Endothelial cell of hepatic sinusoid (primary cell): Measurements from ENCODE around the gene ZDHHC22.

Source experiments
- in situ Hi-C: cut with HindIII; loops from 2 replicates; pipeline ENCODE4 v1.10.0; 2017; ENCODE audit warnings: low sequenced_read_pairs

ZDHHC22 gene

GRCh38 chr14:77107228-77107627 lies 34.4 kb downstream of the ZDHHC22 start:
- in situ Hi-C loops: no loop called here

- in situ Hi-C loops: no loop called here
These were observed 34.9 kb downstream of the ZDHHC22 start for GRCh38 chr14:77106666-77107065.

GRCh38 chr14:77105145-77105939 lies 36.2 kb downstream of the ZDHHC22 start:
- in situ Hi-C loops: no loop called here

DNA sequence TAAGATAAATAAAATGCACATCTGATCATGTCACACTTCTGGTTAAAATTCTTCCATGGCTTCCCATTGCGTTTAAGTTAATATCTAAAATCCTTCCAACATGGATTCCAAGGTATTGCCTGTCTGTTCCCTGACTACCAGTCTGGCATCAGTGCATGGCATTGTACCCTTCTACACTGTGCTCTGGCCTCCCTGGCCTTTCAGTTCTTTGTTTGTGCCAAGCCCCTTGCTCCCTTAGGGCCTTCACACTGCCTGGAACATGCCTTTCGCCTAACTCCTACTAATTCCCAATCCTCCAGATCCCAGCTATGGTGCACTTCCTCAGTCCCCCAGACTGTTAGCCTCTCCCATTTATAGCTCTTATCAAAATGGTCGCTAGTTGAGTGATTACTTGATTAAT lies 37.2 kb downstream of the ZDHHC22 start:
- in situ Hi-C loops: no loop called here

DNA sequence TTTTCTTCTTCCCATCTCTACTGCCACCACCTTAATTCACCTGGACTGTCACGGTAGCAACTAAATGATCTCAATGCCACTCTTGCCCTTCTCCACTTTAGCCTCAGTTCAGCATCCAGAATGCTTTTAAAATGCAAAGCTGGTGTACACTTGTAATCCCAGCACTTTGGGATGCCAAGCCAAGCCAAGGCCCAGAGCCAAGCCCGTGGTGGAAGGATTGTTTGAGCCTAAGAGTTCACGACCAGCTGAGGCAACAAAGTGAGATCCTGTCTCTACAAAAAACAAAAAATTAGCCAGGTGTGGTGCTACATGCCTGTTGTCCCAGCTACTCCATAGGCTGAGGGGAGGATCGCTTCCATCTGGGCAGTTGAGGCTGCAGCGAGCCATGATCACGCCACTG lies 37.6 kb downstream of the ZDHHC22 start:
- in situ Hi-C loops: no loop called here

GRCh38 chr14:77103475-77103874 lies 38.1 kb downstream of the ZDHHC22 start:
- in situ Hi-C loops: no loop called here

DNA sequence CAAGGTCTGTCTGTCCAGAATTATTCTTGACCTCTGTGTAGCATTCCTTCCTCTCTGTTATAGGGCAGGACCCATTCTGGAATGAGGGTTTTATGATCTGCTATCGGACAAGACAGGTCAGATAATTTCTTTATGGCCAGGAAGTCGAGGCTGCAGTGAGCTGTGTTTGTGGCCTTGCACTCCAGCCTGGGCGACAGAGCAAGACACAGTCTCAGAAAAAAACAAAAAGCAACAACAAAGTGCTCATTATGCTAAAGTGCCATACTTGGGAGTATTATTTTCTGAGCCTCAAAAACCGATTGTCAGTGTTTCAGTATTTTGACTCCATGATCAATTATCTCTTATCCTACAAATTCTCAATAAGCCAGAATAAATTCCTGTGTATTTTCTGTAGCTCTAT lies 39.4 kb downstream of the ZDHHC22 start:
- in situ Hi-C loops: no loop called here

GRCh38 chr14:77100961-77101360 lies 40.6 kb downstream of the ZDHHC22 start:
- in situ Hi-C loops: no loop called here

DNA sequence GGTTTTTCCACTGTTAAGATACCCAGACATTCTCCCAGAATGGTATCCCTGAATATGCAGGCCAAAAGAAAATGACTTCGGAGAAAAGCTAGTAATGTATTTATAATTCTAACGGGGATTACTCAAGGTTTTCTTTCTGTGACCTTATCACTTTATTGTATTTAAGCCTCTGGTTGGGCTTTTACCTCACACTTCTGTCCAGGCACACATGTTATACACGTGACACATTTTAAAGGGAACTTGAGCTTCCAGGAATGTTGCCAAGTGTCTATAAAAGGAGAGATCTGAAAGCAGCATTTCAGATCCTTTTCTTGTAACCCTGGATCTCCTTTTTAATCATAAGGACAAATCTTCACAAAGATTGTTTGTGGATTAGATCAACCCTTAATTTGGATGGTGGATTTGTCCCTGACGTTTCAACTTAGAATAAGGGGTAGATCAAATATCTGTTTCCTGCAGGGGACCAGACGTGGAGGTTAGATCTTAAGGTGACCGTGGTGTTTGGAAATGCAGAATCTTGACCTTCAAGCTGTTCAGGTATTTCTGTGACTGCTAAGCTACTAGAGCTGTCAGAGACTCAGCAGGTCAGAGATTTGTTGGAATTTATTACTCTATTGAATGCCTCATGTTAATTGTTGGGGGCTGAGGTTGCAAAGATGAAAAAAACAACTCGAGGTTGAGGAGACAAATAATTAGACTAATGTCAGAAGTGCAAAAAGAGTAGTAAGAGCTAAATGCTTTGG lies 42.0 kb downstream of the ZDHHC22 start:
- in situ Hi-C loops: no loop called here

DNA sequence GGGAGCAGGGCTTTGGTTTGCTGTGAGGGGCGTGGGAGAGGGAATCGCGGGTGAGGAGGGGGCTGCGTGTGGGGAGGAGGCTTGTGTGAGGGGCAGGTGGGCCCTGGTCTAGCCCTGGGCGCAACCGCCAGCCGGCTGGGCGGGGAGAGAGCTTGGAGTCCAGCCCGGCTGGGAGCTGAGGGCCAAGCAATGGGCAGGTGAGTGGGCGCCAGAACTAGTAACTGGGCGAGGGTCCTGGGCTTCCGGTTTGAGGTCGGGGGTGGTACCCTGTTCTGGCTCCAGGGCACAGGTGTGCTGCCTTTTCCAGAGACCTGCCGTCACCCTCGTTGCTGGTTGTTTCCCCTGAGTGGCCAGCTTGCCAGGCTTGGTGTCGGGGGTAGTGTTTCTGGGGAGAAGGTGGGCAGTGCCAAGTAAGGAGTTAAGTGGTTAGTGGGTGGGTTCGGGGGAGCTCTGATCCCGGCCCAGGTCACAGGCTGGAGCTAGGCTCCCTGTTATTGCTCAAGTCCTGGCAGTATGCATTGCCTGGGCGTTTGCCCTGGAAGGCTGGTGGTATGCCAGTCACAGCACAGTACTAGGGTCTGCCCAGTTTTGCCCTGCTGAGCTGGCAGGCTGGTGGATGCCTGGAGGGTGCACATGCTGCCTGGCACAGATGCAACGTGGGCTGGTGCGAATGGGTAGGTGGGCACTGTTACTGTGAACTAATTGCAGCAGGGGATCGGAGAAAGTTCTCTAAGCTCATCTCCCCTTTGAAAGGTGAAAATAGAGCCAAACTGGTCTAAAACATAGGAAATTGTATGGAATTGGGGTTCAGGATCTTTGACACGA lies 42.9 kb downstream of the ZDHHC22 start:
- in situ Hi-C loops: no loop called here

DNA sequence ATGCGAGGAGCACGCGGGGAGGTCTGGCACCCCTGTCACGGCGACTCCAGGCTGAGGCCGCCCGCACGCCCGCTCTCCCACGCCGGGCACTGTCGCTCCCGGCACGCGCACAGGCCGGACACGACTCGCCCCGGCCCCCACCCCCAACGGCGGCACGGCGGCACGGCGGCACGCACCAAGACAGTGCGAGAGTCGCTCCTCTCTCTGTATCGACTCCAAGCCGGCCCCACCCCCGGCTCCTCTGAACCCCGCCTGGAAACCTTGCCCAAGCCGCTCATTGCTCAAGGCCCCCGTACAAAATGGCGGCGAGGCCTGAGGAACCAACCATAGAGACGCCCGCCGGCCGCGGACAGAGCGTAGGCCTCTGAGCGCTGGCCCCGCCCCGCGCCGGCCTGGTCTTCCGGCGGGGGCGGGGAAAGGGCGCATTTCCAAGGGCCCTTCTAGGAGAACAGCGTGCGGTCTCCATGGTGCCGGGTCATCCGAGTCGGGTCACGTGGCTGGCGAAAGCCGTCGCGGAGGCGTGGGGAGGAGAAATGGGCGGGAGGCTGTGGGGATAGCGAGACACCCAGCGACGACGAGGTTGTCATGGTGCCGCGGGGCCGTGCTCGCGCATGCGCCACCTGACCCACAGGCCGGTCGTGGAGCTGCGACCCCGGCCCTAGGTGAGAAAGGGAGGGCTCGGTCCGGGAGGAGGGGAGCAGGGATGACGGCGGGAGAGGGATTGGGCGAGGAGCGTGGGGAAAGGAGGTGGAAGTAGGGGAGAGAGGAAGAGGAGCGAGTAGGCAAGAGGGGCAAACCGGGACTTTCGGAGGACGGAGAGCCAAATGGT lies 43.7 kb downstream of the ZDHHC22 start, which contains the start of gene CIPC:
Gene CIPC (plus strand): TSS at position 559 of the 829 bp plus-strand sequence. CDS start 7,451 bp downstream, outside the sequence.
- in situ Hi-C loops: no loop called here

DNA sequence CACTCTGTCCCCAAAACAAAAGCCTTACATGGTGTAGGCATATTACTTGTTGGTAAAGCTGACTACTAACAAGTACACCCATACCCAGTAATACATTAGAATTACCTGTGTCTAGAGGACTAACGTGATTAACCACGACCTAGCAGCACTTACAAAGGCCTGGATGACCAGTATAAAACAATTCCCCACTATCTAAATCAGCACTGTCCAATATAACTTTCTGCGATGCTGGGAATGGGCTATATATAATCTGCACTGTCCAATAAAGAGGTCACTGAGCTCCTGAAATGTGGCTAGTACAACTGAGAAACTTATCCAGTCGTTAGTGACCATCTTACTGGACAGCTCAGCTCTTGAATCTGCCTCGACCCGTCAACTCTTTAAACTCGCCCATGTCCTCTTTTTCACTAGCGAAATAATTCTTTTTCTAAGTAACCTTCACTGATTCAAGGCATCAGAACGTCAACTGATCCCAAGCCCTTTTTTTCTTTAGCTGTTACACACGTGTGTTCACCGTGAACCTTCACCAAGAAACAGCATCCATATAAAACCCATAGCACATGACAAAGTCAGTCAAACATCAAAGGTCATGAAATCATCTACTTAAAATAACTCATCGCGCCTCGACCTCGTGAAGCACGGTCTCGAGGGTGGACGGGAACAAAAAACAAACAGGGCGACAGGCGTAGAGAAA lies 44.4 kb downstream of the ZDHHC22 start:
- in situ Hi-C loops: no loop called here

DNA sequence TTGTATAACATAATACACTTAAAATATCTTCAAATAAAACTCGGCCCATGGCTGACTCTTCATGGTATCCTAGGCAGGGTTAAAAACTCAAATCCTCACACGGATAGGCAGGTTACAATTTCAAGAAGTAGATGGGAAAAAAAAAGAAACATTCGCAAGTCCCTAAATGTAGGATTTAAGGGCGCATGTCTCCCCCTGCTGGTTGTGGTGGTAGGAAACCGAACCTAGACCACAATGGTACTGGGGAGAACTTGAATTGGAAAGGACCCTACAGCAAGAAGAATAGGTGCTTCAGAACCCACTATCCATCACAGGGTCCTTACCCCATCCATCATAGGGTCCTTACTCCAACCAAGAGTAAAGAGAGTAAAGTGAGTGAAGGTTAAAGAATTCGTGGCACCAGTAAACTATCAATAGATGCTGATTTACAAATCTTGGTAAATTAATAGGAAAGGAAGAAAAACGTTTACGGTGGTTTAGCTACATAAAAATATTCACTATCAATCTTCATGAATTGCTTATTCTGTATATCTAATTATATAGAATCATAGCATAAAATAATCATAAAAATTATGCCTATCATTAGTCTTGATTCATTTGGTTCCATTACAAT lies 46.8 kb downstream of the ZDHHC22 start:
- in situ Hi-C loops: no loop called here

- in situ Hi-C loops: no loop called here
These were observed 48.9 kb downstream of the ZDHHC22 start for GRCh38 chr14:77092676-77093075.

- in situ Hi-C loops: no loop called here
These were observed 50.1 kb downstream of the ZDHHC22 start for GRCh38 chr14:77091518-77091917.

GRCh38 chr14:77088645-77089044 lies 52.9 kb downstream of the ZDHHC22 start:
- in situ Hi-C loops: no loop called here

DNA sequence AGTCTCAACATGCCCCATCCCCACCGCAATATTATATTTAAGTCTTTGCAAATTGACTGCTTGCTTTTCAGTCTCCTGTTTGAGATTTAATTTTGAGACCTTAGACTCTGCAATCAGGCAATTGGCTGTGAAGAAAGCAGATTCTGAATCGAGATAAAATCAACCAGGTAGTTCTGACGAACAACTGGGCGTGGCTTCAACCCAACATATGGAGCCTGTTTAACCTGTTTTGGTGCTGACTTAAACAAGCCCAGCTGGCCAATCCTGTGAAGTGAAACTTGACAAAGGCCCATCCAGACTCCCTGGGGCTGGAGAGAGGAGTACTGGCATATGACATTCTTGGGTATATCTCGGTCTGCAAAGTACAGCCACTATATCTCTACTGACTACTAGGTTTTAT lies 53.4 kb downstream of the ZDHHC22 start:
- in situ Hi-C loops: no loop called here

DNA sequence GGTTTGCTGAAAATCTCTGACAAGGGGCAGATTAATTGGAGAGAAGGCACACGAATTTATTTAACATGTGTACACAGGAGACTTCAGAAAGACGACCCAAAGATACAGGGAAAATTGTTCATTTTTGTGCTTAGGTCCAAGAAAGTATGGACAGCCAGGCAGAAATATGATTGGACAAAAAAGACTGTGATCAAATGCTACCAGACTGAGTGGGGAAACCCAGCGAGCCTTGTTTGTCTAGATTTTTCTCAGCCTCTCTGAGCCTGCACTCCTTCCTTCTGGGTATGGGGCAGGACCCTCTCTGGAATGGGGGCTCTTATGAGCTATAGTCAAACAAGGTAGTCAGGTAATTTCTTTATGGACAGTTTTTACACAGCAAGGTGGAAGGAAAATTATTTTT lies 54.0 kb downstream of the ZDHHC22 start:
- in situ Hi-C loops: no loop called here

DNA sequence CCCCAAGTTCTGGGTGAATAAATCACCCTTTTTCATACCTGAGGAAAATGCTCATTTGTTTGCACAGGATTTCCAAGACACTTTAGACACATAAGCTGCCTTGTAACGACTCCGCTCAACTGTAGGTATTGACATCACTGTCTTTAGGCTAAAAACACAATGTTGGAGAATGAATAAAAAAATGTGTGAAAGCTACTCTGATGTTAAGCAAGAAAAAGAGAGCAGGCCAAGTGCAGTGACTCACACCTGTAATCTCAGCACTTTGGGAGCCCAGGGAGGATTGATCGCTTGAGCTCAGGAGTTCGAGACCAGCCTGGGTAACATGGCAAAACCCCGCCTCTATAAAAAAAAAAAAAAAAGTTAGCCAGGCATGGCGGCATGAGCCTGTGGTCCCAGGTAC lies 54.6 kb downstream of the ZDHHC22 start:
- in situ Hi-C loops: no loop called here
